ENCODE results near the gene KRT78.

Gene KRT78

DNA sequence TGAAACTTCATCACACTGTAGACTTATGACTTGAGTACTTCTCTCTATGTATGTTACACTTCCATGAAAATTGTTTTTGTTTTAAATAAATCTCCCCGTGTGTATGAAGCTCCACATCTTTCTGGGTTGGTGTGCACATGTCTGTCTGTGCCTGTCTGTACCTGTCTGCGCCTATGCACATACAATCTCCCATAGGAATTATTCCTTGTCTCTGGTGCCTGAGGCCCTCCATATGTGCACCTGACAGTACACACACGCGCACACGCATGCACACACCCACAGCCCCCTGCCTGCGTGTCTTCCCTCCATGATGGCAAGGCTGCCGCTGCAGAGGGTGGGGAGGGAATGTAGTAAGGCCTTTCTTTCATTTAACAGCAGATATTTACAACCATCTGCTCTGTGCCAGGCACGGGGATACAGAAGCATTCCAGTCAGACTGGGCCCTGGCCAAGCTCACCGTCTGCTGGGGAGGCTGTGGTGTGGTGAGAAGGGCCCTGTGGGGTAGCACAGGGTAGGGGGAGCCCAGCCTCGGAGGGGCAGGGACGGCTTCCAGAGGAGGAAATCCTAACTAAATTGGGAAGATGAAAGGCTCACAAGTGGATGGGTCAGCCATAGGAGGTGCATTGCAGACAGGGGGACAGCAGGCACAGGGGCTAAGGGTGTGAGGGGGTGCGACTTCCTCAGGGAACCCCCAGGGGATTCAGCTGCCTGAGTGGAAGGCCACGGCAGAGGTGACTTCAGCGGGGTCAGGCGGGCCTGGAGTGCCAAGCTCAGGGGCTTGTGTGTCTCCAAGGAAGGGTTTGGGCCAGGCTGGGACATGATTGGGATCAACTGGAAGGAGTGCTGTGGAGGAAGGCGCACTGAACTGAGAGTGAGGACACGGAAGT is 30.0 kb upstream of the KRT78 start:
- H3K27ac ChIP-seq (ENCODE audit: low read depth, low read length) = no peak overlapping the region
- H3K4me3 ChIP-seq (ENCODE audit: low read length) = peak overlapping the region; percentile 40
- peaks cover 6% of the 10 kb centered on the region for H3K4me1 ChIP-seq (ENCODE audit: control insufficient read depth, insufficient read depth, low read length)
- no peak overlapping the region for H3K9ac ChIP-seq (ENCODE audit: low read length)
- H3K27me3 ChIP-seq (ENCODE audit: control insufficient read depth, insufficient read depth, low read length) = no peaks in the 10 kb centered on the region
- H3K36me3 ChIP-seq (ENCODE audit: control insufficient read depth, insufficient read depth, low read length) = no peaks in the 10 kb centered on the region

DNA sequence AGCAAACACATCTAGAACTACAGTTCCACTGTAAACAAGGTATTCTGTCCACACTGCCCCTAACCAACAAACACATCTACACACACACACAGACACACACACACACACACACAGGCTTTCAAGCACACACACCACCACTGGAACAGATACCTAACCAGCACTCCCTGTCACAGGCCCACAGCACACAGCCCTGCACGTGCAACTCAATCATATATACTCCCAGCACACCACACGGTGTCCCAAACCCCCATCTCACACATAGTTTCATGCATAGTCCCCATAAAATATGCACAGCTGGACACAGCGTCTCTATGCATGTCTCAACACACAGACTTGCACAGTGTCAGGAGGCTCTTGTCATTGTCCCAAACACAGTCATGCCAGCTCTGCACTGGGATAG is 28.4 kb upstream of the KRT78 start:
- Histone ChIP-seq H3K27me3 (ENCODE audit: control insufficient read depth, insufficient read depth, low read length) (no peaks in the 10 kb centered on the region), H3K4me3 (ENCODE audit: low read length) (no peak overlapping the region), H3K9ac (ENCODE audit: low read length) (no peak overlapping the region), H3K36me3 (ENCODE audit: control insufficient read depth, insufficient read depth, low read length) (no peaks in the 10 kb centered on the region), H3K27ac (ENCODE audit: low read depth, low read length) (no peak overlapping the region), H3K4me1 (ENCODE audit: control insufficient read depth, insufficient read depth, low read length) (peaks cover 9% of the 10 kb centered on the region)

DNA sequence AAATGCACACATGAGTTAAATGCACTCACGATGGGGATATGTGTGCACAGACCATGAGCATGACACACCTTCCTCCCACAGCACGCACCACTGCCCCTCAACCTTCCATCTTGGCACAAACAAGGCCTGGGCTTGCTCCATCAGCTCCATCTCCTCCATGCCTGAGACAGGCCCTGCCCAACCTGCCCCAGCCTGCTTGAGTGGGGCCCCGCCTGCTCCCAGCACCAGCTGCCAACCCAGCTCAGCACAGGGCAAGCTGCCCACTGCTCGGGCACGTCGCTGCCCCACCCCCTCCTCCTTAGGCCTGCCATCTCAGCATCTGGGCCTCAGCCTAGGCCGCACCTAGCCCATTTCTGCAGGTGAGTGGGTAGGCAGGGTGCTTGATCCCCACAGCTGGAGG is 27.6 kb upstream of the KRT78 start:
- Histone ChIP-seq H3K4me1 (ENCODE audit: control insufficient read depth, insufficient read depth, low read length) (peaks cover 9% of the 10 kb centered on the region), H3K36me3 (ENCODE audit: control insufficient read depth, insufficient read depth, low read length) (no peaks in the 10 kb centered on the region), H3K27ac (ENCODE audit: low read depth, low read length) (no peak overlapping the region), H3K4me3 (ENCODE audit: low read length) (no peak overlapping the region), H3K9ac (ENCODE audit: low read length) (no peak overlapping the region), H3K27me3 (ENCODE audit: control insufficient read depth, insufficient read depth, low read length) (no peaks in the 10 kb centered on the region)

DNA sequence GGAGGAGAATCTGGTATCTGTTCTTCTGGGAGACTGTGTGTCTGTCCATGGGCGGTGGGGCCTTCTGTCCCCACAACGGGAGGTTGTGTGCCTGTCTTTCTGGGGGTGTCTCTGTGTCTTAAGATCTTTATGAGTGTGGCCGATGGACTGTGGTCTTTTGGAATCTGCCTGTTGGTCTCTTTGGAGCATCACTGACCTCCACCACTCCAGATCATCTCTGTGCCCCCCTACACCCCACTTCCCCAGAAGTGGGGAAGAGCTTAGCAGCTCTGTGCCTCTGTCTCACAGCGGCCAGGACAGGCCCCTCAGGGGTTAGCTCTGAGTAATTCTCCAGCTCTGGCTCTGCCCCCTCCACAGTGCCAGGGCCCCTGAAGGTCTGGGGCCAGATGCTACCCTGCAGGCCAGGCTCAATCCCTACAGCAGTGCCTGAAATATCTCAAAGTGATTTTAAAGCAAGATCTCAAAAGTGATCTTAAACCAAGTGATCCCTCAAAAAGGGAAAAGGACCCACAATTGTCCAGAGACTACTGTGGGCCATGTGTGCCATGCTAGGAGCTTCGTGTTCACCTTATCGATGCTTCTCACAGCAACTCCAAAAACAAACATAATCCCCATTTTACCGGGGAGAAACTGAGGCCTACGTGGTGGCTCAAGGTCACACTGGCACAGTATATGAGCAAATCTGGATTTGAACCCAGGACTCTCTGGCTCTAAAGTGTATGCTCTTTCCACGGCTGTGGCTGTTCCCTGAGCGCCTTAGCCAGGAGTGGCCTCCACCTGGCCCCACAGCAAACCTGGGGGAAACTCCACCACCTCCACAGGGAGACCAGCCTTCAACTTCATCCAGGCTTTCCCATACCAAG is 26.0 kb upstream of the KRT78 start:
- Histone ChIP-seq H3K36me3 (ENCODE audit: control insufficient read depth, insufficient read depth, low read length) (no peaks in the 10 kb centered on the region), H3K27me3 (ENCODE audit: control insufficient read depth, insufficient read depth, low read length) (no peaks in the 10 kb centered on the region), H3K4me3 (ENCODE audit: low read length) (peak overlapping the region; percentile 45), H3K4me1 (ENCODE audit: control insufficient read depth, insufficient read depth, low read length) (peaks cover 9% of the 10 kb centered on the region), H3K27ac (ENCODE audit: low read depth, low read length) (peak overlapping the region; percentile 41), H3K9ac (ENCODE audit: low read length) (no peak overlapping the region)

DNA sequence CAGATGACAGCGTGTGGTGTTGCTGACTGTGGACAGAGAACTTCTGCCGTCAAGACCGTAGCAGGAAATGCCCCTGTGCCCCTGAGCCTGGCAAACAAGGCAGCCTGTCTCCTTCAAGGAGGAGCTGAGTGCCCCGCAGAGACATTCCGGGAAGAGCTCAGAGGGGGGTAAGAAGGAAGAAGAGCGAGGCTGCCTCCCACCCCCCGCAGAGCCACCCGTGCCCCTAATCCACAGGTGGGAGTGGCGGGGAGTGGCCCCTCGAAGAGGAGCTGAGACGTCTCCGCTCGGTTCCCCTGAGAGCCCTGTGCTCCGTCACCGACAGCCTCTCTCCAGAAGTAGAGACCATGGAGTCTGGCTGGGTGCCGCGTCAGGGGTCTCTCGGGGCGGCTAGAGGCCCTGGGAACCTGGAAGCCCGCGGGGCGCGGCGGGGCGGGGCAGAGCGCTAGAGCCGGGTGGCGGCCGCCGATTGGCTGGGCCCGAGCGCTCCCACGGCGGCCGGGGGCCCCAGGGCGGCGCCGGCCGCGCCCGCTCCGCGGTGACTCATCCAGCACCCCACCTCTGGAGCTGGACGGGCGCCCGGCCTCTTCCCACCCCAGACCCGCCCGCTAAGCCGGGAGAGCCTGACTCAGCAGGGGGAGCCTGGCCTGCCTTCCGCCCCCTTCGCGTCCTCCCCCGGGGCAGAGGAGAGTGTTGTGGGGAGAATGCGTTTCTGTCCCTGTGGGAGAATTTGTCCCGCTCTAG is 25.2 kb upstream of the KRT78 start:
- Histone ChIP-seq H3K9ac (ENCODE audit: low read length) (peak overlapping the region; percentile 52), H3K27ac (ENCODE audit: low read depth, low read length) (peak overlapping the region; percentile 51)

DNA sequence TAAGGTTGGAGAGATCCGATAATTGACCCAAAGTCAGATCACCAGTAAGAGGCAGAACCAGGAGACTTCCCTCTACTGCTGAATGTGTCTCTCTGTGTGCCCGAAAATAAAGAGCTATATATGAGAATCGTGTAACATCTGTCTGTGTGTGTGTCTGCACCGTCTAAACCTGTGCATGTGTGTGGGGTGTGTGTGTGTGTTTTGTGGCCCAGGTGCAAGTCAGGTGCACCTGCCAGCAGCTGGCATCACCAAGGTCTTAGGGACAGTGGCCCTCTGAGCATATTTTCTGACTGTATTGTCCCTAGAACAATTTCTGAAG is 24.7 kb upstream of the KRT78 start:
- Histone ChIP-seq H3K36me3 (ENCODE audit: control insufficient read depth, insufficient read depth, low read length) (no peaks in the 10 kb centered on the region), H3K27ac (ENCODE audit: low read depth, low read length) (no peak overlapping the region), H3K4me1 (ENCODE audit: control insufficient read depth, insufficient read depth, low read length) (peaks cover 3% of the 10 kb centered on the region), H3K4me3 (ENCODE audit: low read length) (peak overlapping the region; percentile 63), H3K9ac (ENCODE audit: low read length) (no peak overlapping the region), H3K27me3 (ENCODE audit: control insufficient read depth, insufficient read depth, low read length) (no peaks in the 10 kb centered on the region)

More for the DNA sequence above, 25.2 kb upstream of the KRT78 start:
- H3K36me3 ChIP-seq (ENCODE audit: control insufficient read depth, insufficient read depth, low read length) = no peaks in the 10 kb centered on the region
- peak overlapping the region; percentile 63 for H3K4me3 ChIP-seq (ENCODE audit: low read length)
- no peaks in the 10 kb centered on the region for H3K27me3 ChIP-seq (ENCODE audit: control insufficient read depth, insufficient read depth, low read length)
- H3K4me1 ChIP-seq (ENCODE audit: control insufficient read depth, insufficient read depth, low read length) = peaks cover 6% of the 10 kb centered on the region

DNA sequence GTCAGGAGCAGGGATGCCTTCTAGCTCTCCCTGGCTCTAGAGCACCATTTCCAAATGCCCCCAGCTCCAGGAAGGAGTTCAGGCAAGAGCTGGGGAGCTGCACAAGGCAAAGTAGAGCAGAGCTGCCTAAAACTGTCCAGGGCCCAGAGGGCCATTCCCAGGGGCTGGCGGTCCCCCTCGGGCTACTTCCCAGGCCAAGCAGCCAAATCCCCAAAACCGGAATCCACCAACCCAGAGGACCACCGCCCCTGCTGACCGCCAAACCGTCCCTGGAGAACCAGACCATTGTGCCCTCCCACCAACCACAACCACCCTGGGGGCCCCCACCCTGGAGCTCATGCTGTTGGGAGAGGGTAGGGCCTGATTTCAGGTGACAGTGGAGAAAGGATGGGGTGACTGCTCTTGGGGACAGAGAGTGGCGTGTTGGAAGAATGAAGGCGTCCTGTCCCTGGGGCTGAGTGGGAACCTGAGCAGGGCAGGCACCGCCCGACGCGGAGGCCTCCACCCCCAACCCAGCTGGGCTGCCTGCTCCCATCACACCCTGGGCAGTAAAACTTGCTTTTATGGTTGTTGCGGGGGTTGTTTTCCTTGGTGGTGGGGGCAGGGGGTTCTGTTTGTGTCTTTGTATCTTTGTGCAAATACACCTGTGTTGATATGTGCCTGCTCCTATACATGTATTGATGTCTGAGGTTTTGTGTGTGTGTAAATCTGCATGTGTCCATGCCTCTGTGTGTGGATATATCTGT is 24.0 kb upstream of the KRT78 start:
- Histone ChIP-seq H3K9ac (ENCODE audit: low read length) (no peak overlapping the region), H3K4me1 (ENCODE audit: control insufficient read depth, insufficient read depth, low read length) (peaks cover 3% of the 10 kb centered on the region), H3K36me3 (ENCODE audit: control insufficient read depth, insufficient read depth, low read length) (no peaks in the 10 kb centered on the region), H3K27me3 (ENCODE audit: control insufficient read depth, insufficient read depth, low read length) (no peaks in the 10 kb centered on the region), H3K4me3 (ENCODE audit: low read length) (no peak overlapping the region), H3K27ac (ENCODE audit: low read depth, low read length) (no peak overlapping the region)

DNA sequence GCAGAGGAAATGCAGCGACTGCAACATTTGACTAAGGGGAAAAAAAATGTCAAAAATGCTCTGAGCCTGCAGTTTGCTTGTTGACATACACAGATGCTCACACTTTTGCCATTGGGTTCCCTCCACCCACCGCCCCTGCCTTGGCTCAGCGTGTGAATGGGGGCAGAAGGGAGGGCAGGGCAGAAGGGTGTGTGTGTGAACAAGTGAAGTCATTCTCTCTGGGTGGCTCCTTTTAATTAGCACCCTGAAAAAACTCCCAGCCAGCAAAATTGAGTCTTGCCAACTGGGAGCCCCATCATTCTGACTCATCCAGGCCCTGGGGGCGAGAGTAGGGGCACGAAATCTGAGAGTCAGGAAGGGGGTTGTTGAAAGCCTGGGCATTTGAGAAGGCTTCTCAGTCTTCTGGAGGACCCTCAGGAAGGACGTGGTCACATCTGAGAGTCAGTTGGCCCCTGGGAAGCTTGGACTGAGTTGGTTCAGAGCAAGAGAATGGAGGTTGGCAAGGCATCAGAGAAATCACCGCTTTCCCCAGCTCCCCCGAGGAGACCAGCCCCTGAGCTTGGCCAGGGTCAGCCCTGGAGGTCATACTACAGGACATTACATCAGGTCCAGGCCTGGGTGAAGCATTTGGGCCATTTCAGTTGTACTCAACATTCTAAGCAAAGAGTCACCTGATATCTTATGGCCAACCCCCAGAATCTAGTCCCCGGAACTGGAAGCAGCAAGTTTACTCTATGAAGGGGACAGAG is 22.7 kb upstream of the KRT78 start:
- Histone ChIP-seq H3K4me1 (ENCODE audit: control insufficient read depth, insufficient read depth, low read length) (peaks cover 3% of the 10 kb centered on the region), H3K27me3 (ENCODE audit: control insufficient read depth, insufficient read depth, low read length) (no peaks in the 10 kb centered on the region), H3K27ac (ENCODE audit: low read depth, low read length) (no peak overlapping the region), H3K36me3 (ENCODE audit: control insufficient read depth, insufficient read depth, low read length) (no peaks in the 10 kb centered on the region), H3K4me3 (ENCODE audit: low read length) (no peak overlapping the region), H3K9ac (ENCODE audit: low read length) (no peak overlapping the region)

DNA sequence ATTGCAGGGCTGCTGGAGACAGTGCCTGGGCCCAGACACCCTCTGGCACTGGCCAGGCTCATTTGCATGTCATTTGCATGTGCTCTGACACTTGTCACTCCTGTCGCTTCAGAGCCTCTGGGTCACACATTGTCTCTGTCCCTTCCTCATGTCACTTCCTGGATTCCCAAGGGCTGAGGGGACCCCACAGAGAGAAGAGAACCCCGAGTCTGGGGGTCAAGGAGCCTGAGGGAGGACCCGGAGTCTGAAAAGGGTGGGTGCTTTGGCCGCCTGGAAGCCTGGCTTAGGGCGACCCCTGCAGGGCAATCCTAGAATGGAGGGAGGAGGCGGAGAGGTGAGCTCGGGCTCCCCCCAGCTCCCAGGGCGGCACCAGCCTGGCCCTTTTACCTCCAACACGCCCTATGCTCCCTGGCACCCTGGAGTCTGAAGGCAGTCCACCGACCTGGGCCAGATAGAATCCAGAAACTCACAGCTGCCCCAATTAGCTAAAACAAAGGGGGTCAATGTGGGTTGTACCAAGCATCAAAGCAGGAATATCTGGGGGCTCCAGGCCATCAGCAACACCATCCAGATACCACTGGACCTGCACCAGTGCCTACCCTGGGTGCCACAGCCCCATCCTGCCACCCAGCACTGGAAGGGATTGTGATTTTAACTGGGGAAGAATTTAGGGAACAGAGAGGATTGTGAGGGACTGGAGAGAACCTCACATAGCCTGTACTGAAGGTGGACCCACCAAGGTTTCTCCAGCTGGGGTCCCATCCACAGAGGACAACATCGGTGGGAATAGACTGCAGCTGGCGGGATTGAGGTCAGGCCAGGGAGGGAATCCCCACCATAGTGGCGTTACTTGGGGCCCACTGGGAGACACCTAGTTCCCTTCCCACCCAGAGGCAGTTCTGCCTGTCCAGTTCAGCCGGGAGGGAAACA is 21.8 kb upstream of the KRT78 start:
- no peak overlapping the region for H3K4me3 ChIP-seq (ENCODE audit: low read length)
- no peaks in the 10 kb centered on the region for H3K36me3 ChIP-seq (ENCODE audit: control insufficient read depth, insufficient read depth, low read length)
- peaks cover 3% of the 10 kb centered on the region for H3K4me1 ChIP-seq (ENCODE audit: control insufficient read depth, insufficient read depth, low read length)
- no peak overlapping the region for H3K9ac ChIP-seq (ENCODE audit: low read length)
- no peaks in the 10 kb centered on the region for H3K27me3 ChIP-seq (ENCODE audit: control insufficient read depth, insufficient read depth, low read length)
- H3K27ac ChIP-seq (ENCODE audit: low read depth, low read length) = no peak overlapping the region

DNA sequence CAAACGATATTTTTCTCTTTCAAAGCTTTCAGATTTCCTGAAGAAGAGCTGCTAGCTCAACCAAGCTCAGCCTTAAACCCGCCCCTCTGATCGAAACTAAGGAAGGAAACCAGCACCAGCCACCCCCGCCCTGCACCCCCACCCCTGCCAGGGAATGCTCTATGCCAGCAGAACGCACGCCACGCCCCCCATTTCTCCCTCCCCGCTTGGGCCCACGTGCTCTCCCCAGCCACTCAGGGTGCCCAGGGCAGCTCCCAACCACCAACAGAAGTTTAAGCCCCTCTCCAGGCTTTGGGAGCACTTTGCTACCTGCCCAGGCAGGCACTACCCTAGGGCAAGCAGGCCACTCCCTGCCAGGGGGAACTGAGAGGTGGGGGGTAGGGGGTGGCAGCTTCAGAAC is 18.8 kb upstream of the KRT78 start:
- Histone ChIP-seq H3K9ac (ENCODE audit: low read length) (no peak overlapping the region), H3K36me3 (ENCODE audit: control insufficient read depth, insufficient read depth, low read length) (no peaks in the 10 kb centered on the region), H3K27ac (ENCODE audit: low read depth, low read length) (no peak overlapping the region), H3K4me3 (ENCODE audit: low read length) (no peak overlapping the region), H3K27me3 (ENCODE audit: control insufficient read depth, insufficient read depth, low read length) (no peaks in the 10 kb centered on the region), H3K4me1 (ENCODE audit: control insufficient read depth, insufficient read depth, low read length) (no peaks in the 10 kb centered on the region)

DNA sequence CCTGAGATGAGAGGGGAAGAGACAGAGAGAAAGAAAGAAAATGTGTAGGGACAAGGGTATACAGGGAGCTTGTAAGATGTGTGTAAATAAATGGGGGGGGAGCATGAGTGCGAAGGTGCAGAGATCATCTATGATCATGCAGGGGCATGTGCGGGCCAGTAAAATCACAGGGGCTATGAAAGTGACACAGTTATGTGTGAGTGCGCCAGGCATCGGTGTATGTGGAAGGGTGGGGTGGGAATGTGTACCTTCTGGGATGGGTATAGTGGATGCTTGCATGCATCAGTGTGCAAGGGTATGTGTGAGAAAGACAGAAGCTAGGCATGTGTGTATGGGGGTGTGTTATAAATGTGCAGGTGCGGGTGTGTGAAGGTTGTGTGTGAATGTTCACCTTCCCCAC is 18.4 kb upstream of the KRT78 start:
- Histone ChIP-seq H3K4me3 (ENCODE audit: low read length) (no peak overlapping the region), H3K27me3 (ENCODE audit: control insufficient read depth, insufficient read depth, low read length) (no peaks in the 10 kb centered on the region), H3K27ac (ENCODE audit: low read depth, low read length) (no peak overlapping the region), H3K9ac (ENCODE audit: low read length) (no peak overlapping the region), H3K36me3 (ENCODE audit: control insufficient read depth, insufficient read depth, low read length) (no peaks in the 10 kb centered on the region), H3K4me1 (ENCODE audit: control insufficient read depth, insufficient read depth, low read length) (no peaks in the 10 kb centered on the region)

Measured in rectal smooth muscle tissue (tissue), 1 donor.